ENCODE results near the gene LIFR.

LIFR gene

DNA sequence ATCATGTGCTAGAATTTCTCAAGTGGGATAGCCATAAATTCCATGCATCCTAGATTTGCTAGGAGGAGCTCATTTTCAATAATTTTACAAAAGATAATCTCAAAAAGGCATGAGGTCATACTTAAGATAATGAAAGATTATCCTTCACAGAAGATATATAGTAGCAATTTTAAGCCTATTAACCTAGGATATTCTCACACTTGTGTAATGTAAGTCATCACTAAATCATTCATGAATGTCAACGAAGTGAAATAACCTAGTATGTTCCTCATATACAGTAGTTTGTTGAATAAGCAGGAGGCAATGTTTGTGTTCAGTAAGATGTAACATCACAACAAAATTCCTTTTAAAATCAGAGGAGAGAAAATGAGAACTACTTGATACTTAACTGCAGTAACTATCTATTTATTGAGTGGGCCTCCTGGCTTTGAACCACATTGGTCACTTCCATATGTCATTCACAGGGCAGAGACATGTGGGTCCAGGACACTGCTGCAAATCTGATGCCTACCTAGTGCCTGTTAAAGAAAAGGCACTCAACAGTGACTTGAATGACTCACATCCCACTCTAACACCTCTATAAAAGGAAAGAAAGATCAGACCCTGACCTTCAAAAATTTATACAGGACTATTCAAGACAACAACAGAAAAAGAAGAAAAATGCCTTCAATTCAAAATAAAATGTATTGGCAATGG lies 8.2 kb downstream of the LIFR start:
- no peak for DNase-seq (ENCODE audit: low read depth in 2 of 2)

DNA sequence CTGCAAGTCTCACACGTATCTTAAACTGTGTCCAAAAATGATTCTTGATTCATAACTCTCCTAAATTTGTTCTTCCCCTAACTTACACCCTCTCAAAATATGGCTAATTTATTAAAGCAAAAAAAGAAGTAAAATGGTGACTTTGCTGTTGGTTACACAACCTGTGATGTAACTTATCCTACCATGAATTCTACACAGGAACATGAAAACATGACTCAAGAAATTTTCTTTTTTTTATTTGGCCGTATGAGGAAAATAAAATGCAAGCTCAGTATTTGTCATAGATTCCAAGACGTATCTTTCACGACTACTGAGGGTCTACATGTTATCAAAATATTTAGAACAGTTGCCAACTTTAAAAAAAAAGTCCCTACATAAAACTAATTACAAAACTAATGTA lies 9.2 kb downstream of the LIFR start:
- no peak for DNase-seq (ENCODE audit: low read depth in 2 of 2)

DNA sequence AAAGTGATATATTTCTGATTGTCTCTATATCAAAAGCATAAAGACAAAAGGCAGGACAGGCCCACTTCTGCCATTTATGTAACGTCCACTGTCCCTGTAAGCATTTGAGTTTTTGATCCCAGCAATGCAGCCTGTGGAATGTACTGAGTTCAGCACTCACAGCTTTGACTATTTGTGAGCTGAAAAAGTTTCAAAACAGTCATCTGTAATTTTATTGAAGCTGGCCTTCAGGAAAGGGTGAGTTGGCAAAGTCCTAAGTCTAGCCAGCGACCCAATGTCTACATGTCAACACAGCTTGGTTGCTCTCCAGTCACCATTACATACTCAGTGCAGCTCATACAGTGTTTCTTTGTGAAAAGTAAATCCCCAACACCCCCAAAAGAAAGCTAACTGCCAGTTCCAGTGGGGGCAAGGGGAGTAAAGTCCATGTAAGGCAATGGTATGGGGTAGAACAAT lies 9.7 kb downstream of the LIFR start:
- DNase-seq (ENCODE audit: low read depth in 2 of 2) = no peak

DNA sequence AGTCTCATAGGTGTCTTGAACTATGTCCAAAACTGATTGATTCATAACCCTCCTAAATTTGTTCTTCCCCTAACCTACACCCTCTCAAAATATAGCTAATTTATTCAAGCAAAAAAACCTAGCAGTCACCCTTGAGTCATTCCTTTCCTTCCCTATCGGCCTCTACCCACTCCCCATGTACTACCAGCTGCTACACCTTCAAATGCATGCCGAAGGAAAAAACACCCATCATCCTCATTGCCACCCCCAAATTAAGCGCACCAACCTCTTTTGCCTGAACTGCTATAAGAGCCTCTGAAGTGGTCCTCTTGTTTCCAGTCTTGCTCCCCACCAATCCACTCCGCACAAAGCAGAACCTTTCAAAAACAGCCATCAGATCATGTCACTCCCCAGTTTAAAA lies 12.6 kb downstream of the LIFR start:
- DNase-seq (ENCODE audit: low read depth in 2 of 2) = no peak

DNA sequence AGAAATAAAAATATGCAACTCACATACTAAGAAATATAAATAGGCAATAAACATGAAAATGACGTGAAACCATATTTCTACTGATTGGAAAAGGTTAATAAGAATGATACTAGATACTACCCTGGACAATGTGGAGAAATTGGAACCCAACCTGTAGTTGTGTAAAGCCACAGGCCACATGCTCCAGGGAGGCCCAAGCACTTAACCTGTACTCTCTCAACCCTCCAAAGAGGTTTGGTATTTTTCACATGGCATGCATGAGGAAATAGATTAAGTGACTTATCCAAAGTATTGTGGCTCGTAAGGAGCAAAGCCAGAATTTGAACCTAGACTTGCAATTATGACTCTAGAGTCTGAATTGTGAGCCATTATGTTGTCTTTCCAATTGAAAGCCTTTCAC lies 13.4 kb downstream of the LIFR start:
- DNase-seq (ENCODE audit: low read depth in 2 of 2) = no peak

DNA sequence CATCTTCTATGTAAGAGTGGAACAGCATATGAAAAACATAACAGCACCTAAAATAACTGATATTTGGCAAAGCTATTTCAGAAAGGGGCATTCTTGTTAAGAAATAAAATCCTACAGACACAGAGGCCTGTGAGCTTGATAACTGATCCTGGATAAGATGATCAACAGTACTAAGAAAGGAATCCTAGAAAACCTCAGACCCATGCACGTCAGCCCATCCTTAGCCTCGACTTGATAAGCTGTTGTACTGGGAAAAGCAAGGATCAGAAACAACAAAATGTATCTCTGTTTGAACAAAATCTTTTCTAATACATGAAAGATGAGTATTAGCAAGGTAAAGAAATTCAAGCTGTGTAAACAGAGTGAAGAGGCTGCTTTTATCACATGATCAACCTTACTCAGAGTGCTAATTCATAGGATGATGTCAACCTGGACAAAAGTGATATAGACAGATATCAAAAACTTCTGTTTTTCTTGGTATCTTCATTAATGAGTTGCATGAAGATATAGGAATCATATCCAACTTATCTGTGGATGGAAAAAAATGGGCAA lies 15.2 kb downstream of the LIFR start:
- no peak for DNase-seq (ENCODE audit: low read depth in 2 of 2)

DNA sequence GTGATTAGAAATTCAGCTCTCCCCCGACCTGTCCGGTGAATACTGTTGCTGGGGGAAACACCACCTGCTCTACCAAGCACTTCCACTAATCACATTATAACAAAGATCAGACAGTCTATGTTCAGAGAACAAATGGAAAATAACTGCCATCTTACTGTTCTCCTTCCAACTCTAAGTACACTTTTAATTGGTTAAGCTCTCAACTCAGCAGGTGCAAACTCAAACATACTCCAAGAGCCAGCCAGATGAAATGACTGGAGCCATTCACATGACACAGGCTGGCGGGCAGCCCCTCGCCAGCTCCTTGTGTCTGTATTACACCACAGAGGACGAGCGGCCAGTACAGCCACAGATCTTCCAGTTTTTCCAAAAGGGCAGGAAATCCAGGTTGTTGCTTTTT lies 16.1 kb downstream of the LIFR start:
- no peak for DNase-seq (ENCODE audit: low read depth in 2 of 2)

GRCh38 chr5:38538161-38538560 lies 18.3 kb downstream of the LIFR start:
- DNase-seq (ENCODE audit: low read depth in 2 of 2) = no peak

DNA sequence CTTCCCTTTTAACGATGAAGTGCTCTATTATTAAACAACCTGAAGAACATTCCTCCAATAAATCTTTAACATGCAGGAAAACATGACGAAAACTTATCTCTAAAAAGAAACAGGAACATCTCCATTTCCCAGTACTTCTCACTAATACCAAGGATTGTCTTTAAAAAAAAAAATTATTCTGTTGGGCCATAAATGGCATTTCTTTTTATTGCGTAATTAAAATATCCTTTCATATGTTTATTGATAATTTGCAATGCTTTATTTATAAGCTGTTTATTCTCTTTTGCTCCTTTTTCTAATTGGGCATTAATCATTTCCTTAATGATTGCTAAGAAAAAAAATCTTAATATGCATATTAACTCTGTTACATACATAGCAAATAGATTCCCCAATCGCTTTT lies 18.9 kb downstream of the LIFR start:
- DNase-seq (ENCODE audit: low read depth in 2 of 2) = no peak

- DNase-seq (ENCODE audit: low read depth in 2 of 2) = no peak
Observed at GRCh38 chr5:38536968-38537367, 19.5 kb downstream of the LIFR start.

GRCh38 chr5:38535845-38536244 lies 20.6 kb downstream of the LIFR start:
- DNase-seq (ENCODE audit: low read depth in 2 of 2) = no peak

GRCh38 chr5:38535248-38535750 lies 21.1 kb downstream of the LIFR start:
- no peak for DNase-seq (ENCODE audit: low read depth in 2 of 2)

DNA sequence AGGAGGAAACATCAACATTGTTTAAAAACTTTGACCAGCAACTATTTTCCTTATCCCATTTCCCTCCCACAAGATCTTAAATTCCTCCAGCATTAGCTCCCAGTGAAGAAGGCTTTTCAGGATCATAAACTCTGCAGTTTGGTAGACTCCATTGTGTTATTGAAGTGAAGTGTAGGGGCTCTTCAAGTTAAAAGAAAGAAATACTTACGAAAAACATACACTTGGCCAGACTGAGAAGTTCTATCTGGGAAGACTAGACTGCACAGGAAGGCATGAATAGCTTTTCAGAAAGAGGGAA lies 22.3 kb downstream of the LIFR start:
- DNase-seq (ENCODE audit: low read depth in 2 of 2) = no peak

DNA sequence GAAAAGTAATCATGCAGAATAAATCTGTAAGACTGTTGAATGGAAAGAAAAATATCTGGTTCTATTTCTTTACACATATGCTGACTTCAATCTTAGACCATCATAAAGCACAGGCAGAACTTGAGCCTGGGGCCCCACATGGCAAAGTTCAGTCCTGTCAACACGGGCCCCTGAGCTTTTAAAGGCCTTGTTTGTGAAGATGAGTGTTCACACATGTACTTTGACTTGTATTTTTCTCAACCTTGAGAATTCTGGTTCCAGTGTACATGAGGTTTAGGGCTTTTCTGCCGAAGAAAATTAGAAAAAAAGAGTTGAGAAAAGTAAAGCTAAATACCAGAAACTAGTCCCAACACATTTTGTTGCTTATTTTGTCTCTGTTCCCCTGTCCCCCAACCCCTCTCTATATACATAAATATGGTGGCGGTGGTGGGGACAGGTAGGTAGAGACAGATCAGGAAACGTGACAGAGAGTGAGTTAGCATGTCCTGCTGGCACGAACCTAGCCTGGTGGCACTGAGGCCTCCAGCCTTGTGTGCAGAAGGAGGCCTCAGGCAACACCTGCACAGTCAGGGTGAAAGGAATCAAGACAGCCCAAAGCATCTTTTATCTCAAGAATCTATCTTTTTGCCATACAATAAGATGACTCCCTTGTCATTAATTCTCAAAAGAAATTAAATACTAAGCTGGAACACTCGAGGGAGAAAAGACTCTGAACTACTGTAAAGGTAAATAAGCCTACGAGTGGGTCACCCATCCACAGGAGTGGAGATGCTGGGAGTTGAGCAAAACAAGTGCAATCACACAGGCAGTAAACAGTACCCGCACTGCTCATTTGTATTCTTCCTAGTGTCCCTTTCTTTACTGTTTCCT lies 22.9 kb downstream of the LIFR start:
- DNase-seq (ENCODE audit: low read depth in 2 of 2) = no peak

DNA sequence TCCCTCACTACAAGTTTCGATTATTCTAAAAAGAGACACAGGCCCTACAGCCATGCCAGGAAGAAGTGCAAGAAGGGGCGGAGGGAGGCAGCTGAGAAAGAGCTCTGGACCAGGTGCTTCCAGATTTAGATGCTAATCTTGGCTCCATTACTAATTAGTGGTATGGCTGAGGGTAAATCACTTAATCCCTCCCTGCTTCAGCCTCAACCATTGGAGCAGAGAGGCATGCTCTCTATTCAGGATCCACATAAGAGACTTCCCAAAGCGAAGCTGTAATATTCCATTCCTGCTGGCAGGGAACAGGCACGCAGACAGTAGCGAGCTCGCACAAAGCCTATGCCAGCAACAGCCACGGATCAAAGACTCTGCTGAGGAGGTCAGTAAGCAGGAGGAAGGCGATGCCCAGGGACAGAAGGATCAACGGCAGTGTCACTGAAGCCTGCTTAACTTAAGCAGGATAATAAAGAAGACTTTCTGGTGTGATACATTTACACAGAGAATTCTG lies 24.2 kb downstream of the LIFR start:
- DNase-seq (ENCODE audit: low read depth in 2 of 2) = no peak

DNA sequence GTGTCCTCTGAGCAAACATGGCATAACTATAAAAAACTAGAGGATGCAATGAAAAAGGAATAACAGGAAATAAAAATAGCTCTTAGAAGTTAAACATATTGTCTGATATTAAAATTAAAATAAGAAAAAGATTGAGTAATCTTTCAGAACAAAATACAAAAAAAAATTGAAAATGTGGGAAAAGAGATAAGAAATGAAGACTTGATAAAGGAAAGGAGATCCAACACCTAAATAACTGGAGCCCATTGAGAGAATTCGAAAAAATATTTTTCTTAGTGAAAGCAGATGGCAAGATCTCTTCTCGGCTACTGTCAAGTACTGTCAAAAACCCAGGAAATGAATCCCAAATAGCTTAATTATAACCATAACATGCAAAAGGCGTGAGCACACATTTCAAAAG lies 24.9 kb downstream of the LIFR start:
- DNase-seq (ENCODE audit: low read depth in 2 of 2) = no peak

DNA sequence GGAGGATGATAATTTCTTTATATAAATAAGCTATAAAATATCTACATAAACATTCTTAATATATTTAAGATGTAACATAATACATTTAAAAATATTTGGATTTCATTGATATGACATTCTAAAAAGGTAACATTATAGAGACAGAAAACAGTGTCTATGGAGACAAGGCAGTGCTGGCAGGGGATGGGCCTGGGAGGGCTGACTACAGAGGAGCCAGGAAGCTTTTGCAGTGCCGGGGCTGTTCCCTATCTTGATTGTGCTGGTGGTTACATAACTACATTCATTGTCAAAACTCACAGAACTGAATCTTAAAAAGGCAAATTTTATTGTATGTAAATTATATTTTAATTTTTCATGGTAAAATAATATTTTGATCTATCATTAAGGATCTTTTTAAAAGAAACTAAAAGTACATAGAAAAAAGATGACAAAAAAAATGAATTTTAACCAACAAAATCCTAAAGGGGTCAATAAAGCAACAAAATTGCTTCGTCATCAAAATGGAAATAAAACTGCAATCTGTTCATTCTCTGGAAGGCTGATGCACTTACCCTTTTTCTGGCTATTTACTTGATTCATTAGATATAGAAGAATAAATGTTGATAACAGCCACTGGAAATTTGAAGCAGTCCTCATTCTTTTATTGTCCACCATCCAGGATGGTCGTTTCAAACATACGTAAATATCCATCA lies 26.3 kb downstream of the LIFR start:
- DNase-seq (ENCODE audit: low read depth in 2 of 2) = no peak

DNA sequence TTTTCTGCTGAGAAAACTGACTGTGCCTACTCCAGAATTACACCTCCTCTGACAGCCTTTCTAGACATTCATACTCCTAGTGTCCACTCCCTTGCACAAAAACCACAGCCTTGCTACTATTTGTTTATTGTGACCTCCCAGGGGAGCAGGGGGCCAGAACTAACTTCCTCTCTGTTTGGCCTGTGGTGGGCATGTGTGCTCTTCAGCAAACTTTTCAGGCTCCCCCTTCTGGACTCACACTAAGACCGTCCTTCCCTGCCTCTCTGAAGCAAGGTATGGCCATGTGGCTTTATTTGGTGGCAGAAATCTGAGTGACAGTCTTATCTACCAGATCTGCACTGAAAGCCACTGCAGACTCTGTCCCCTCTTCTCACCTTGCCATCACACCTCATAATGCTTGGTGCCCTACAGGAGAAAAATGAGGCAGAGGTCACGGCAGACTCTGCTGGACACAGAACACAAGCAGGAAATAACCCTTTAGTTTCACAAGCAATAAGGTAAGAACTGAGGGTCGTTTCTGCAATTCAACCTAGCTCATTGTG lies 28.2 kb downstream of the LIFR start:
- no peak for DNase-seq (ENCODE audit: low read depth in 2 of 2)

DNA sequence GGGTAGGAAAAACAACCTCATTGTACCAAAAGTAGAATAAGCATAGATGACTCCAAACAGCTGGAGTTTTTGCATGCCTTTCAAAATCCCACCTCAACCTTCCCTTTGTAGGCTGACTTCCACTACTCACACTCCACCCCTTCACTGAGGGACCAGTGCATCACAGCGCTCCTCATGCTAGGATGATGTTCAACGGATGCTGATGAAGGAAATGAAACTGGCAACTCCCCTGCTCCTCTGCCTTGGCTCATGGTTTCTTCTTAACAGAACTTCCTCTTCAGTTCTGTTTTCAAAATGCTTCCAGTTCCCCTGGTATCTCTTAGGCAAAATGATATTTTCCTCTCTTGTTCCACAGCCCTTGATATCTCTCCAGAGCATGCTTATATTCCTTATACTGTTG lies 29.0 kb downstream of the LIFR start:
- no peak for DNase-seq (ENCODE audit: low read depth in 2 of 2)

DNA sequence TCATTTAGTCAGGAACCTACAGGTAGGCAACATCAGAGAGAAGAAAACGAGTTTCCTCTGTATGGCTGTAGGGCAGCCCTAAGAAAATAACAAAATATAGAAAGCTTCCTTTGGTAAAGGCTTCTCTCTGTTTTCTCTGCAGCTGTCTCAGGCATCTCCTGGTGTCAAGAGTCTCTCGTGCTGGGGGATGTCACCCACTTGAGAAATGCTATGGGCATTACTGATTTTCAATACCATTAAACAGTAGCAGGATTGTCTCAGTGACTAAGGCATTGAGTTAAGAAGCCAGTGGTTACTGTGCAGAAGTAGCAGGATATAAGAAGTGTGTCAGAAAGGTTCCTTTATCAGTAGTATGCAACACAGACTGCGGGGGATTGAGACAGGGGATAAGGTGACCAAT lies 32.4 kb downstream of the LIFR start:
- no peak for DNase-seq (ENCODE audit: low read depth in 2 of 2)

DNA sequence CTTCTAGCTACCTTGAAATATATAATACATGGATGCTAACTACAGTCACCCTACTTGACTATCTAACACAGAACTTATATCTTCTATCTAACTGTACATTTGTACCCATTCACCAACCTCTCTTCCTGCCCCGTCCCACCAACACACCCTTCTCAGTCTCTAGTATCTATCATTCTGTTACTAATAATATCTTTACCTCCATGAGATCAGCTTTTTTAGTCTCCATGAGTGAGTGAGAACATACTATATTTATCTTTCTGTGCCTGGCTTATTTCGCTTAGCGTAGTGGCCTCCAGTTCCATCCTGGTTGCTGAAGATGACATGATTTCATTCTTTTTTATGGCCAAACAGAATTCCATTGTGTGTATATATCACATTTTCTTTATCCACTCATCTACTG lies 37.0 kb downstream of the LIFR start:
- DNase-seq (ENCODE audit: low read depth in 2 of 2) = no peak

DNA sequence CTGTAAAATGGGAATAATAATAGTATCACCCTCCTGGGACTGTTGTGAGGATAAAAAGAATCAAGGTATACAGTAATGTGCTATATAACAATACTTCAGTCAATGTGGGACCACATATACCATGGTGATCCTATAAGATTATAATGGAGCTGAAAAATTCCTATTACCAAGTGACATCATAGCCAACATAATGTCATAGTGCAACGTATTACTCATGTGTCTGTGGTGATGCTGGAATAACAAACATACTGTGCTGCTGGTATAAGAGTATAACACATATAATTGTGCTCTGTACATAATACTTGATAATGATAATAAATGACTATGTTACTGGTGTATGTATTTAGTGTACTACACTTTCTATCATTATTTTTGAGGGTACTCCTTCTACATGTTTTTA lies 38.1 kb downstream of the LIFR start:
- no peak for DNase-seq (ENCODE audit: low read depth in 2 of 2)

All from stimulated activated CD8-positive, alpha-beta memory T cell treated with anti-CD3 and anti-CD28 coated beads, Interleukin-2, amount 100 ng/mL, for 48 hours (primary cell).